Progenitor cell of endocrine pancreas (in vitro differentiated cells): Measurements from ENCODE around the gene RPL10A. TPM values are rescaled to one million over a fixed set of nuclear protein-coding genes. Genes with fewer than 3 reads are reported as not detected.

Source experiments
- DNase-seq: peaks from one replicate; pipeline ENCODE4 v3.0.0; 2021; ENCODE audit warnings: low spot score; ENCODE audit not compliant: unreplicated experiment
- H3K27ac Mint-ChIP-seq: 2 replicates; pipeline ENCODE4 v1.8.0; 2021; ENCODE audit warnings: mild to moderate bottlenecking, moderate library complexity, mixed read lengths
- H3K27me3 Mint-ChIP-seq: 2 replicates; pipeline ENCODE4 v1.8.0; 2021; ENCODE audit warnings: mixed read lengths
- H3K36me3 Mint-ChIP-seq: 2 replicates; pipeline ENCODE4 v1.8.0; 2022; ENCODE audit warnings: mixed read lengths; ENCODE audit not compliant: insufficient read depth
- H3K4me1 Mint-ChIP-seq: 2 replicates; pipeline ENCODE4 v1.8.0; 2021; ENCODE audit warnings: low read depth, mixed read lengths
- H3K4me3 Mint-ChIP-seq: 2 replicates; pipeline ENCODE4 v1.8.0; 2021; ENCODE audit warnings: low read depth, mild to moderate bottlenecking, moderate library complexity, mixed read lengths
- H3K9me3 Mint-ChIP-seq: 2 replicates; pipeline ENCODE4 v1.8.0; 2021; ENCODE audit warnings: low read depth, mixed read lengths
- total RNA-seq: library from RNA; stranded (reverse); gene quantifications from 2 replicates; pipeline ENCODE4 v1.2.1, GENCODE V29; 2021
- TF ChIP-seq, protein P1 (sequence below): fragments of 200-600 bp; sonication (generic); IDR thresholded peaks from one replicate; pipeline ENCODE4 v1.5.0; 2021; ENCODE audit warnings: antibody characterized with exemption, mild to moderate bottlenecking; ENCODE audit not compliant: unreplicated experiment

RPL10A gene
- total RNA-seq, 1 donor from 2014 or later = 1,416 TPM

DNA sequence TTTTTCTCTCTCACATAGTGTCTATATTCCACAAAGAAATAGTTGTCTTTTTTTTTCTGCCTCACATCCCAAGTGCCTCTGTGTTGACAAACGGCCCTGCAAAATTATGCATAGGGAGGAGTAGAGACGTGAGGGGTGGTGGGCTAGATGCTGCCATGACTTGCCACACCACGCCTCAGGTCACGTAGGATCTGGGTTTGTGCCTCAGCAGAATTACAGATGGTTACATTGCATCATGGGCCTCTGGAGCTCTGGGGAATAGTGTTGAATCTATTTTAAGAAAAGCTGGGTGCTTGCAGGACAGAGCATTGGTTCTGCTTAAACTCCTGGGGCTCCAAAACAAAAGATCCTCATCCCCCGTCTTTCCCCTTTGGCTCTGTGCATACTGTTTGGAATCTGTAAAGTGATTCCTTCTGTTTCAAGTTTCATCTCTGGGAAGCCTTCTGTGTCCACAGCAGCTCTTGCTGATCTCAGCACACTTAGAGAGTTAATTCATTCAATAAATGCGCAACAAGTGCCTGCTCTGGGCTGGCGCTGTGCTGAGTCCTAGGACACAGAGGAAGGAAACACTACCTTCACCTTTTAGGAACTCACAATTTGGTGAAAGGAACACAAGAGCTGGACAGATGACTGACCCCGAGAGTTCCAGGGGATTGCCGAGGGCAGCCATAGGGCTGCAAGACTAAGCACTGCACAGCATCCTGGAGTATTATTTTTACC is 13.7 kb upstream of the RPL10A start:
- Mint-ChIP-seq H3K4me3 (peak overlapping the region; percentile 52), H3K36me3 (peaks cover 13% of the 10 kb centered on the region), H3K9me3 (no peaks in the 10 kb centered on the region), H3K4me1 (peaks cover 13% of the 10 kb centered on the region), H3K27ac (no peak overlapping the region), H3K27me3 (peaks cover 19% of the 10 kb centered on the region)
- no peak for DNase-seq
- TF ChIP-seq, protein P1, sequence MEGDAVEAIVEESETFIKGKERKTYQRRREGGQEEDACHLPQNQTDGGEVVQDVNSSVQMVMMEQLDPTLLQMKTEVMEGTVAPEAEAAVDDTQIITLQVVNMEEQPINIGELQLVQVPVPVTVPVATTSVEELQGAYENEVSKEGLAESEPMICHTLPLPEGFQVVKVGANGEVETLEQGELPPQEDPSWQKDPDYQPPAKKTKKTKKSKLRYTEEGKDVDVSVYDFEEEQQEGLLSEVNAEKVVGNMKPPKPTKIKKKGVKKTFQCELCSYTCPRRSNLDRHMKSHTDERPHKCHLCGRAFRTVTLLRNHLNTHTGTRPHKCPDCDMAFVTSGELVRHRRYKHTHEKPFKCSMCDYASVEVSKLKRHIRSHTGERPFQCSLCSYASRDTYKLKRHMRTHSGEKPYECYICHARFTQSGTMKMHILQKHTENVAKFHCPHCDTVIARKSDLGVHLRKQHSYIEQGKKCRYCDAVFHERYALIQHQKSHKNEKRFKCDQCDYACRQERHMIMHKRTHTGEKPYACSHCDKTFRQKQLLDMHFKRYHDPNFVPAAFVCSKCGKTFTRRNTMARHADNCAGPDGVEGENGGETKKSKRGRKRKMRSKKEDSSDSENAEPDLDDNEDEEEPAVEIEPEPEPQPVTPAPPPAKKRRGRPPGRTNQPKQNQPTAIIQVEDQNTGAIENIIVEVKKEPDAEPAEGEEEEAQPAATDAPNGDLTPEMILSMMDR = no peak

DNA sequence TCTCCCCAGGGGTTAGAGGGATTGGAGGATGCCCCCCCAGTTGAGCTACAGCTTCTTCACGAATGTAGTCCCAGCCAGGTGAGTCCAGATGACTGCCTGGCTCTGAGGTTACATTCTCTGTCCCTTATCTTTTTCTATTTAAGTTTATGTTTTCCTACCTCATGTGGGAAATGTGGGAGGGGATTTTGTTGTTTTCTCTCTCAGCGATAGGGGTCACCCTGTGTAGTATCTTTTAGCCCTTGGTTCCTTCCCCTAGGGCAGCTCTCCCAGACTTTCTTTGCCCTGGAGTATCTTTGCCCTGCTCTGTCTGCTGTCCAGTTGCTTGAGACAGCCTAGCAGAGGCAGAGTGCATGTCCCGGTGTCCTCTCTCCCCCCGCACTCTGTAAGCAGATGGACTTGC is 10.3 kb upstream of the RPL10A start:
- Mint-ChIP-seq H3K4me3 (no peak overlapping the region), H3K9me3 (no peaks in the 10 kb centered on the region), H3K4me1 (peaks cover 11% of the 10 kb centered on the region), H3K36me3 (peaks cover 18% of the 10 kb centered on the region), H3K27ac (no peak overlapping the region), H3K27me3 (peaks cover 3% of the 10 kb centered on the region)
- TF ChIP-seq, protein P1 = no peak
- no peak for DNase-seq

DNA sequence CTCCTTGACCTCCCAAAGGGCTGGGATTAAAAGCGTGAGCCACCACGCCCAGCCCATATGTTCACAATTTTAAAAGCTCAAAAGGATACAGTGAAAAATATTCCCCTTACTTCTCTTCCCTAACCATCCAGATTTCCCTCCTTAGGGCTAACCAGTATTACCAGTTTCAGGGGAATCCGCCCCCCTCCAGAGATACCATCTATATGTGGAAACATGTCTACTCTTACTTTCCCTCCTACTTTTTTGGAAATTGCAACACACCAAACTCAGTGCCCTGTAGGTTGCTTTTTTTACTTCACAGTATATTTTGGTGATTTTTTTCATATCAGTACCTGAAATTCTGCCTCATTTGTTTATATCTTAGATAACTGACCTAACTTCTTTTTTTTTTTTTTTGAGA is 6.9 kb upstream of the RPL10A start:
- no peak for DNase-seq
- no peak overlapping the region for H3K27ac Mint-ChIP-seq
- TF ChIP-seq, protein P1 = no peak
- no peaks in the 10 kb centered on the region for H3K9me3 Mint-ChIP-seq
- H3K36me3 Mint-ChIP-seq = peaks cover 7% of the 10 kb centered on the region
- H3K4me3 Mint-ChIP-seq = no peak overlapping the region
- H3K27me3 Mint-ChIP-seq = no peaks in the 10 kb centered on the region
- peaks cover 8% of the 10 kb centered on the region for H3K4me1 Mint-ChIP-seq

DNA sequence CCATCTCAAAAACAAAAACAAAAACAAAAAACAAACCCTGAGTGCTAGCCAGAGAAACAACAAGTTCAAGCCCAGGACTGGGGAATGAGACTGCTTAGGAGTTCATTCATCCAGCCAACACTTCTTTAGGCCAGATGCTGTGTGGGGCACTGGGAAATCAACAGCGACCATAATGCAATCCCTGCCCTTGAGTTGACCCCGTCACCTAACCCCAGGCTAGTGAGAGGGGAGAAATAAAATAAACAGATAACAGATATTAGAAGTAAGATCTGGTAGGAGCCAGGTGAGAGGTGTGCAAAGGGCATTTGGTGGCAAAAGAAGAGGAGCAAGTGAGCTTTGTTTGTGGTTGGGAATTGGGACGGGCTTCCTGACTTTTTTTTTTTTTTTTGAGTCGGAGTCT is 4.9 kb upstream of the RPL10A start:
- Mint-ChIP-seq H3K9me3 (no peaks in the 10 kb centered on the region), H3K27ac (no peak overlapping the region), H3K4me3 (no peak overlapping the region), H3K4me1 (peaks cover 6% of the 10 kb centered on the region), H3K27me3 (no peaks in the 10 kb centered on the region), H3K36me3 (peaks cover 7% of the 10 kb centered on the region)
- TF ChIP-seq, protein P1 = no peak
- DNase-seq = no peak

DNA sequence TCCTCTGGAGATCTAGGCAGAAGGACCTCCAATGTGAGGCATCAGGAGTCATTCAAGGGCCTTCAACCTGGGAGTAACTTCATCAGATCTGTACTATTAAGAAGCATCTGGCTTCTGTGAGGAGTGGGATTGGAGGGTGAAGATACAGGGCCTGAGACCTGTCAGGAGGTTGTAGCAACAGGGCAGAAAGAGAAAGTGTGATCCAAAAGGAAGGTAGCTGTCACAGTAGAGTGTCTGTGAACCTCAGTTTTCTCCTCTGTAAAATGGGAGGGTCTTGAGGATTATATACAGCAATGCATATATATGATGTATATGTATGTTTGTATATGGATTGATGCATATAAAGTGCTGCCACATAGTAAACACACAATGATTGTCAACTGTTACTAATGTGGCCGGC is 2.6 kb upstream of the RPL10A start:
- H3K9me3 Mint-ChIP-seq = no peaks in the 10 kb centered on the region
- no peak overlapping the region for H3K27ac Mint-ChIP-seq
- no peak overlapping the region for H3K4me3 Mint-ChIP-seq
- H3K36me3 Mint-ChIP-seq = peaks cover 14% of the 10 kb centered on the region
- no peaks in the 10 kb centered on the region for H3K27me3 Mint-ChIP-seq
- no peak for DNase-seq
- TF ChIP-seq, protein P1 = no peak
- peaks cover 20% of the 10 kb centered on the region for H3K4me1 Mint-ChIP-seq
